ENCODE data around the gene WASL.
"Not testable (repeated sequence)": the region's sequence is repeated elsewhere in the genome, so short reads cannot be mapped to it uniquely, and the experiment has no call there.

Gene WASL

GRCh38 chr7:123748734-123749536 lies at the start of gene WASL:
Gene WASL, minus strand, starts transcription at chr7:123749003. Its CDS starts 269 bp downstream, at chr7:123748734.
- peak; percentile 68 to 77 for DNase-seq (ENCODE audit: low read depth in 2 of 2)

DNA sequence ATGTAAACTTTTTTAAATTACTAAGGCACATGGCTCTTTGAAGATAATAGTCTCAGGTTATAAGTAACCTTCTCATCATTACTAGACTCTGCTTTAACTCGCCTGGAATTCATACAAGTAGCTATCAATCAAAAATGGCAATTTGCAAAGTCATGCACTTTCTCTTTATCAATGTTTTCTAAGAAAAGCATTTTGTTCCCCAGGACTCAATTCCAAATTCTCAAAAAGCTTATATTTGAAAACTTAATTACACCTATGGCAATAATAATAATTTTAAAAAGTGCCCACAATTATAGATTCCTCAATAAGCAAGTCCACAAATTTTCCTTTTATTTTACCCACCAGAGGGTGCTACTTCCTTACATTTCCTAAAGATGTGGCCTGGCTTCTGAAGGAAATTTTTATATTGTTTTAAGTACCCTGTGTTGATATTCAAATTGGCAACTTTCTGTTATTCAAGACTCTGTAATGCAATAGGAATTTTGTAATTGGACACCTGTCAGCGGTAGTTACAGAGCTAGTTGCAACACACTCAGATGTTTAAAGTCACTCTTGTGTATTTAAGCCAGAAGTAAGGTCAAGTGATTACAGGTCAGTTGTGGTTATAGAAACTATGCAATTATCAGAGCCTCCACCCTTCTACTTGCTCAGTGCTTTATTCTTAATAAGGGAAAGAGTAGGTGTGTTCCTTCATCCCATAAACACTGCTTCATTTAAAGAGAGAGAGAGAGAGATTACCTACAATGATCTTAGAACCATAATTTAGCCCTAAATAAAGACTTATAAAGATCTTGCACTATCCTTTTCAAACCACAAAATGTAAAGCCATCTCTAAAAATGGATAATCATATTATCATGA lies 49.1 kb upstream of the WASL start:
- no peak for DNase-seq (ENCODE audit: low read depth in 2 of 2)

GRCh38 chr7:123796568-123796967 lies 47.8 kb upstream of the WASL start:
- no peak for DNase-seq (ENCODE audit: low read depth in 2 of 2)

- no peak for DNase-seq (ENCODE audit: low read depth in 2 of 2)
These were observed 47.1 kb upstream of the WASL start for GRCh38 chr7:123795917-123796316.

DNA sequence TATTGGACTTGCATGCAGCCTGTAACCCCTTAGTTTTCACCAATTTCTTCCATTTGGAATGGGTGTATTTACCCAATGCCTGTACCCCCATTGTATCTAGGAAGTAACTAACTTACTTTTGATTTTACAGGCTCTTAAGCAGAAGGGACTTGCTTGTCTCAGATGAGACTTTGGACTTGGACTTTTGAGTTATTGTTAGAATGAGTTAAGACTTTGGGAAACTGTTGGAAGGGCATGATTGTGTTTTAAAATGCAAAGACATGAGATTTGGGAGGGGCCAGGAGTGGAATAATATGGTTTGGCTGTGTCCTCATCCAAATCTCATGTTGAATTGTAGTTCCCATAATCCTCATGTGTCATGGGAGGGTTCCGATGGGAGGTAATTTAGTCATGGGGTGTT lies 46.3 kb upstream of the WASL start:
- DNase-seq (ENCODE audit: low read depth in 2 of 2), result not testable (repeated sequence)

- DNase-seq (ENCODE audit: low read depth in 2 of 2), result no peak
These were observed 43.7 kb upstream of the WASL start for GRCh38 chr7:123792547-123792946.

- DNase-seq (ENCODE audit: low read depth in 2 of 2), result no peak
These were observed 42.2 kb upstream of the WASL start for GRCh38 chr7:123791001-123791400.

GRCh38 chr7:123789817-123790216 lies 41.0 kb upstream of the WASL start:
- no peak for DNase-seq (ENCODE audit: low read depth in 2 of 2)

DNA sequence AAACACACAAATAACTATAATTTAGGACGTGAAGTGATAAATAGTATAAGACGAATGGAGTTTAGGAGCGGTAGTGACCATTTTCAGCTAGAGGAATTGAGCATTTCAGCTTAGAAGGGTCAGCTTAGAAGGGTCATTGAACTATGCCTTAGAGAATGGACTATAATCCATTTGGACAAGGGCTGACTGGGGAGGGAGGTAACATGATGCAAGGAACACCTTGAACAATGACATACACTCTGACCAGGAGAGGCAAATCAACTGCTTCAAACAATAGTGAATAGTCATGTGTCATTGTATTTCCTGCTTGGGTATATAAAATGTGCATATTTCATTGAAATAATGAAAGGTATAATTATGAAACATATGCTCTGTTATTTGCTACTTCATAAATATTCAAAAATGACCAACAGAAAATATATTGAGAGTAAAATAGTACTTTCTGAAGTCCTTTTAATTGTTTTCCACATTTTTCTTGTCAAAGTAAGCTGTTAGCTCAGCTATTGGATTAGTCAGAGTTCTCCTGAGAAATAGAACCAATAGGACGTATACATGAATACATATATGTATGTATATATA lies 40.5 kb upstream of the WASL start:
- DNase-seq (ENCODE audit: low read depth in 2 of 2), result no peak

DNA sequence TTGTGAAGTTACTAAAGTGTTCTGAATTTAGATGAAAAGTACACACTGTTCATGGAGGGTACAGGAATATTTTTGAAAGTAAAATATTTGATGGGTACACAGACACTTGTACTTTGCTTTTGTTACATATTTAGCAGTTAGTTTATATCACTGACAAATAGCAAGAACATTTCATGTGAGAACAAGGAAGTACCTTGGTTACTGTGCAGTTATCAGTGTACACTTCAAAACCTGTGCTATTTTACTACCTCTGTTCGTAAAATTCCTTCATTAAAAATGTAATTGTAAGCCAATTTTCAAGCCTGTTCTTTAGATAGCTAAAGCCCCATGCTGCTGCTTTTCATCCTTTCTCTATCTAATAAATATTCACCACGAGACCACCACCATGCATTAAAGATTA lies 39.8 kb upstream of the WASL start:
- no peak for DNase-seq (ENCODE audit: low read depth in 2 of 2)

- DNase-seq (ENCODE audit: low read depth in 2 of 2), result no peak
These were observed 38.6 kb upstream of the WASL start for GRCh38 chr7:123787220-123788007.

GRCh38 chr7:123784263-123784662 lies 35.5 kb upstream of the WASL start:
- no peak for DNase-seq (ENCODE audit: low read depth in 2 of 2)

DNA sequence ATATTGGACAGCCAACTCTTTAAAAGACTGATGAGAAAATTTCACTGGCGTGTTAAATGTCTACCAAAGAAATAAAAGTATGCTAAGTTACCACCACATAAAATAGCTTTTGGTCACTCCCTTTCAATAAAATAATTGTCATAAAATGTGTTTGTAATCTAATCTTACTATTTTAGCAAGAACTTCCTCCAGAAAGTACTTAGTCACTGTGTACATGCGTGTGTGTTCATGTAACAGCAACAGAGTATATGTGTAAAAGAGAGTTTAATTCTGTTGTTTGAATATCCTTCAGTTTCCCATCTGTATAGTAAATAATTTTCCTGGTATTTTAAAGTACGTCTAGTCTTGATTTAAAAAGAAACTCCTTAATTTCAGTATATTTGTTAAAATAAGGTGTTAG lies 35.0 kb upstream of the WASL start:
- DNase-seq (ENCODE audit: low read depth in 2 of 2), result no peak

DNA sequence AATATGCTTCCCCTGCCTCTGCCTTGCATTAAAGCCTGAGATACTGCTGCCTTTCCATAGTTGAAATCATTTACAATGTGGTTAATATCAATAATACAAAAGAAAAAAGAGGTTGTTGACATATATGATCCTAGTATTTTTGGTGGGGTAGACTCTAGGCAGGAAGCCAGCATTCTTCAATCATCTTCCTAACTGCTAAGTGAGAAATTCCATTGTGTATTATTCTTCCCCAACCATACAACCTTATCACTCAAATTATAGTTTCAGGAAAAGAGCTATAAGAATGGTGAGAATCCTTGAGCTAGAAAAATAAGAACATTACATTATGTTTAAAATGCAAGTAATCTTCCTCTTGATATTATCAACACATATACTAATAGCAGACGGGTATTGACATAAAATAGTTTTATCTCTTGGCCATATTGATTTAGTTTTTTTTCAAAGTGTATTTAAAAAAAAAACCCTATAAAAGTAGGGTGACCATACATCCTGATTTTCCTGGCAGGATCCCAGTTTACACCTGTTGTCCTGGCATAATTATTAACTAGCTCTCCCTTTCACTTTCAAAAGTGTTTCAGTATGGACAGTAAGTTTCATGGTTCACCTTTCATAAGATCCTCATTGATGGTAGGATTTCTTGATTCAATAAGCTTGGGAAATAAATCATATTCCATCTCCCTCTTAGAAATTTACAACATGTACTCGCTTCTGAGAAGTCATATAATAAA lies 33.4 kb upstream of the WASL start:
- no peak for DNase-seq (ENCODE audit: low read depth in 2 of 2)

DNA sequence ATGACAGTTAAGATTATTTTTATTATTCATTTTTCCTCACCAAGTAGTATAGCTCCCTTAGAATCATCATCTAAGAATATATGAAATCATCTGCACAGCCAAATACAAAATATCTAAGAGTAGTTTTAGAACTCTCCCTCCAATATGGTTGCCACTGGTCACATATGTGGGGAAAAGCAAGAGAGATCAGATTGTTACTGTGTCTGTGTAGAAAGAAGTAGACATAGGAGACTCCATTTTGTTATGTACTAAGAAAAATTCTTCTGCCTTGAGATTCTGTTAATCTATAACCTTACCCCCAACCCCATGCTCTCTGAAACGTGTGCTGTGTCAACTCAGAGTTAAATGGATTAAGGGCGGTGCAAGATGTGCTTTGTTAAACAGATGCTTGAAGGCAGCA lies 31.7 kb upstream of the WASL start:
- DNase-seq (ENCODE audit: low read depth in 2 of 2), result not testable (repeated sequence)

DNA sequence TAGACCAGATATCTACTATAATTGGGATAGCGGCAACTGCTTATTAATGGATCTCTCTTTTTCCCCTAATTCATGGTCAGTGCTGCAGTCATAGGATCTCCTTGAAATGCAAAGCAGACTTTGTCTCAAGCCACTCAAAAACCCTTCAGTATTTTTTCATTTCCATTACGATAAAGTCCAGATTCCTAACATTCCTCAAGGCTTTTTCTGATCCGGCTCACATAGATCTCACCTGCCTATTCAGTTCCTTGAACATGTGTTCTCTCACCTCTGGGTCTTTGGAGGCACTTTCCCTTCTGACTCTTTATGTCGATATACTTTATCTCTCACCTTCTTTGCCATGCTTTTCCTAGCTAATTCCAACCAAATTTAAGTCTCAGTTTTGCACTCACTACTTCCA lies 25.7 kb upstream of the WASL start:
- no peak for DNase-seq (ENCODE audit: low read depth in 2 of 2)

- no peak for DNase-seq (ENCODE audit: low read depth in 2 of 2)
These were observed 24.7 kb upstream of the WASL start for GRCh38 chr7:123773481-123773880.

DNA sequence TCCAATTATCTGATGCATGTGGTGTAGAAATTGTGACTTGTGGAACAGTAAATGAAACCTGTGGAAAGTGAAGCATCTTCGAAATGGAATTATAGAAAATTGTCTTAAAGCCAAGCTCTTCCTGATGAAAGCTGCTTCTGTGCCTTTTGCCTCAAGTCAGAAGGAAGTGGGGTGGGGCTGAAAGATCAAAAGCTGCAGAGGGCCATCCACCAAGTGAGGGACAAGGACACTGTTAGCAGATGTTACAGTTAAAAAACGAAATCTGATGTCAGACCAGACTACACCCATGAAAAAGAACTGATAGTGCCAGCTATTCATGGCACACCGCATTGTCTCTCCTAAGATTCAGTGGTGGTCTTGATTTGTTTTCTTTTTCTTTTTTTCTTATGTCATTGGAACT lies 23.8 kb upstream of the WASL start:
- no peak for DNase-seq (ENCODE audit: low read depth in 2 of 2)

- DNase-seq (ENCODE audit: low read depth in 2 of 2), result no peak
These were observed 23.0 kb upstream of the WASL start for GRCh38 chr7:123771846-123772245.

- DNase-seq (ENCODE audit: low read depth in 2 of 2), result no peak
These were observed 22.5 kb upstream of the WASL start for GRCh38 chr7:123771256-123771655.

DNA sequence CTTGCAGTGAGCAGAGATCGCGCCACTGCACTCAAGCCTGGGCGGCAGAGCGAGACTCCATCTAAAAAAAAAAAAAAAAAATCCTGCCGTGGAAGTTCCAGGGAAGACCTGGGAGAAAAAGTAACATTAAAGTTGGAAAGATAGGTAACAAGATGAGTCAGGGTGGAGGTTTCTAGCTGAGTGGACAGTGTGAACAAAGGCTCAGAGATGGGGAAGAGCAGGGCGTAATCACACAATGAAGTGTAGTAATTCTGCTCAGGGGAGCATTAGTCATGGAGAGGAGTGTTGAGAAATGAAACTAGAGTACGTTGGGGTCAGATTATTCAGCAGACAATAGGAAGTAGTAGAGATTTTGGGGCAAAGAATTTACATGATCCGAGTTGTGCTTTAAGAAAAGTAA lies 21.6 kb upstream of the WASL start:
- DNase-seq (ENCODE audit: low read depth in 2 of 2), result no peak
